ENCODE results near the gene OR2A5.
"Not testable (repeated sequence)": the region's sequence is repeated elsewhere in the genome, so short reads cannot be mapped to it uniquely, and the experiment has no call there.

Gene OR2A5

GRCh38 chr7:144032985-144033709 lies 15.6 kb upstream of the OR2A5 start:
- no peak for DNase-seq (ENCODE audit: low spot score)

- no peak for DNase-seq (ENCODE audit: low spot score)
Observed at GRCh38 chr7:144035385-144035784, 13.4 kb upstream of the OR2A5 start.

GRCh38 chr7:144036302-144036885 lies 12.4 kb upstream of the OR2A5 start:
- no peak for DNase-seq (ENCODE audit: low spot score)

GRCh38 chr7:144037414-144038035 lies 11.2 kb upstream of the OR2A5 start:
- DNase-seq (ENCODE audit: low spot score): no peak

- no peak for DNase-seq (ENCODE audit: low spot score)
Observed at GRCh38 chr7:144038887-144039286, 9.9 kb upstream of the OR2A5 start.

- no peak for DNase-seq (ENCODE audit: low spot score)
Observed at GRCh38 chr7:144049491-144049890, 743 bp downstream of the OR2A5 start.

- DNase-seq (ENCODE audit: low spot score): no peak
Observed at GRCh38 chr7:144050093-144050492, 1.3 kb downstream of the OR2A5 start.

- not testable (repeated sequence) for DNase-seq (ENCODE audit: low spot score)
Observed at GRCh38 chr7:144050884-144051283, 2.1 kb downstream of the OR2A5 start.

GRCh38 chr7:144057954-144058353 lies 9.2 kb downstream of the OR2A5 start:
- no peak for DNase-seq (ENCODE audit: low spot score)

GRCh38 chr7:144063710-144064109 lies 15.0 kb downstream of the OR2A5 start:
- no peak for DNase-seq (ENCODE audit: low spot score)

- no peak for DNase-seq (ENCODE audit: low spot score)
Observed at GRCh38 chr7:144069511-144069910, 20.8 kb downstream of the OR2A5 start, which contains the start of gene OR2A25. TSS of gene OR2A25 (plus strand) at chr7:144069811. CDS start at chr7:144074220, 4,409 bp downstream.

- no peak for DNase-seq (ENCODE audit: low spot score)
Observed at GRCh38 chr7:144069953-144070352, 21.2 kb downstream of the OR2A5 start.

- no peak for DNase-seq (ENCODE audit: low spot score)
Observed at GRCh38 chr7:144074374-144074773, 25.6 kb downstream of the OR2A5 start.

GRCh38 chr7:144085978-144086377 lies 37.2 kb downstream of the OR2A5 start, which contains the start of gene OR2A12:
TSS of gene OR2A12 (plus strand) at chr7:144086278. CDS start at chr7:144095108, 8,830 bp downstream.
- no peak for DNase-seq (ENCODE audit: low spot score)

- DNase-seq (ENCODE audit: low spot score): no peak
Observed at GRCh38 chr7:144086730-144087129, 38.0 kb downstream of the OR2A5 start.

GRCh38 chr7:144087230-144087629 lies 38.5 kb downstream of the OR2A5 start:
- no peak for DNase-seq (ENCODE audit: low spot score)

- DNase-seq (ENCODE audit: low spot score): no peak
Observed at GRCh38 chr7:144090667-144091066, 41.9 kb downstream of the OR2A5 start.

- DNase-seq (ENCODE audit: low spot score): no peak
Observed at GRCh38 chr7:144098776-144099175, 50.0 kb downstream of the OR2A5 start.

GRCh38 chr7:144100607-144101006 lies 51.9 kb downstream of the OR2A5 start:
- no peak for DNase-seq (ENCODE audit: low spot score)

GRCh38 chr7:144102041-144102440 lies 53.3 kb downstream of the OR2A5 start:
- DNase-seq (ENCODE audit: low spot score): no peak

- DNase-seq (ENCODE audit: low spot score): no peak
Observed at GRCh38 chr7:144105211-144105610, 56.5 kb downstream of the OR2A5 start.
